Activated CD8-positive, alpha-beta T cell treated with anti-CD3 and anti-CD28 coated beads, Interleukin-2, amount 10 ng/mL, durations not matched to agents 7 days and 5 days (primary cell): Measurements from ENCODE around the gene LYRM9. TPM values are rescaled to one million over a fixed set of nuclear protein-coding genes. Genes with fewer than 3 reads are reported as not detected.

Experiments
- ATAC-seq: fragments of 150-1000 bp; cut with Tn5 transposase; one replicate; pipeline ENCODE4 v1.10.0; 2021; ENCODE audit warnings: moderate library complexity
- CTCF ChIA-PET: fragments of 350-600 bp; sonication (Branson Sonifier 250); formaldehyde crosslinking; loops from one replicate; lab custom pipeline; 2021; ENCODE audit warnings: antibody characterized with exemption; lab: Charles Lee
- POLR2A ChIA-PET: fragments of 350-600 bp; sonication (Branson Sonifier 250); formaldehyde crosslinking; loops from one replicate; lab custom pipeline; 2021; ENCODE audit warnings: antibody characterized with exemption; lab: Charles Lee
- DNase-seq: peaks from one replicate; pipeline ENCODE4 v3.0.0-alpha.2; 2020
- H3K27ac Mint-ChIP-seq: one replicate; pipeline ENCODE4 v1.8.0; 2021; ENCODE audit warnings: mild to moderate bottlenecking, mixed read lengths
- H3K27me3 Mint-ChIP-seq: one replicate; pipeline ENCODE4 v1.8.0; 2021; ENCODE audit warnings: low read depth, mixed read lengths
- H3K36me3 Mint-ChIP-seq: one replicate; pipeline ENCODE4 v1.8.0; 2021; ENCODE audit warnings: low read depth, mixed read lengths
- H3K4me1 Mint-ChIP-seq: one replicate; pipeline ENCODE4 v1.8.0; 2021; ENCODE audit warnings: low read depth, mixed read lengths
- H3K4me3 Mint-ChIP-seq: one replicate; pipeline ENCODE4 v1.8.0; 2021; ENCODE audit warnings: mild to moderate bottlenecking, mixed read lengths
- H3K9me3 Mint-ChIP-seq: one replicate; pipeline ENCODE4 v1.8.0; 2022; ENCODE audit warnings: mixed read lengths; ENCODE audit not compliant: insufficient read depth
- total RNA-seq, 2 experiments: library from RNA; stranded (reverse); gene quantifications; one replicate each; pipeline ENCODE4 v1.2.3, GENCODE V29; 2021

LYRM9 gene
- total RNA-seq, 2 experiments from 2014 or later = 1.6 to 3.6 TPM

GRCh38 chr17:27870345-27870744 lies 22.8 kb downstream of the LYRM9 start:
- Mint-ChIP-seq H3K36me3 (peaks cover 2% of the 10 kb centered on the region), H3K27me3 (no peaks in the 10 kb centered on the region), H3K4me1 (peaks cover 3% of the 10 kb centered on the region), H3K4me3 (no peak overlapping the region), H3K9me3 (peaks cover 7% of the 10 kb centered on the region), H3K27ac (no peak overlapping the region)
- ChIA-PET POLR2A (interaction anchor here (1.7 kb wide), 1 partner anchor 65 kb away, joined by 4 read pairs; no protein-coding TSS in a partner anchor), CTCF (interaction anchor here (1.2 to 2.2 kb wide), 2 partner anchors 22 to 65 kb away, joined by 4 to 7 read pairs; no protein-coding TSS in a partner anchor)
- DNase-seq = no peak
- no peak for ATAC-seq

- Mint-ChIP-seq H3K27me3 (no peaks in the 10 kb centered on the region), H3K27ac (no peak overlapping the region), H3K9me3 (peaks cover 3% of the 10 kb centered on the region), H3K36me3 (peaks cover 2% of the 10 kb centered on the region), H3K4me3 (no peak overlapping the region), H3K4me1 (peaks cover 2% of the 10 kb centered on the region)
- CTCF ChIA-PET = interaction anchor here (1.5 kb wide), 1 partner anchor 11 kb away, joined by 7 read pairs; no protein-coding TSS in a partner anchor
- POLR2A ChIA-PET = no interaction called here
- ATAC-seq (no peak), DNase-seq (no peak)
These were observed 24.6 kb downstream of the LYRM9 start for GRCh38 chr17:27868565-27868964.

- CTCF ChIA-PET = interaction anchor here (1.5 kb wide), 1 partner anchor 17 kb away, joined by 3 read pairs; no protein-coding TSS in a partner anchor
- POLR2A ChIA-PET = no interaction called here
These were observed 30.3 kb downstream of the LYRM9 start for GRCh38 chr17:27862840-27863239.

GRCh38 chr17:27862004-27862403 lies 31.2 kb downstream of the LYRM9 start:
- Mint-ChIP-seq H3K36me3 (no peaks in the 10 kb centered on the region), H3K4me1 (peaks cover 4% of the 10 kb centered on the region), H3K4me3 (no peak overlapping the region), H3K27ac (no peak overlapping the region), H3K9me3 (no peaks in the 10 kb centered on the region), H3K27me3 (peaks cover 8% of the 10 kb centered on the region)
- ChIA-PET POLR2A (no interaction called here), CTCF (interaction anchor here (1.5 kb wide), 1 partner anchor 18 kb away, joined by 3 read pairs; no protein-coding TSS in a partner anchor)
- no peak for ATAC-seq
- no peak for DNase-seq

More at GRCh38 chr17:27862840-27863239, 30.3 kb downstream of the LYRM9 start:
- H3K27me3 Mint-ChIP-seq = peaks cover 8% of the 10 kb centered on the region
- no peaks in the 10 kb centered on the region for H3K9me3 Mint-ChIP-seq
- H3K4me3 Mint-ChIP-seq = no peak overlapping the region
- H3K36me3 Mint-ChIP-seq = no peaks in the 10 kb centered on the region
- no peak for DNase-seq
- no peak for ATAC-seq
- no peaks in the 10 kb centered on the region for H3K4me1 Mint-ChIP-seq
- H3K27ac Mint-ChIP-seq = no peak overlapping the region

- CTCF ChIA-PET = interaction anchor here (1.8 kb wide), 1 partner anchor 56 kb away, joined by 8 read pairs; no protein-coding TSS in a partner anchor
- Mint-ChIP-seq H3K9me3 (no peaks in the 10 kb centered on the region), H3K4me1 (peaks cover 11% of the 10 kb centered on the region), H3K27me3 (peaks cover 8% of the 10 kb centered on the region), H3K27ac (no peak overlapping the region), H3K36me3 (no peaks in the 10 kb centered on the region), H3K4me3 (no peak overlapping the region)
- POLR2A ChIA-PET = no interaction called here
- ATAC-seq (no peak), DNase-seq (no peak)
These were observed 32.0 kb downstream of the LYRM9 start for GRCh38 chr17:27860971-27861664.

- Mint-ChIP-seq H3K27me3 (peaks cover 10% of the 10 kb centered on the region), H3K4me1 (peaks cover 11% of the 10 kb centered on the region), H3K27ac (no peak overlapping the region), H3K9me3 (no peaks in the 10 kb centered on the region), H3K36me3 (no peaks in the 10 kb centered on the region), H3K4me3 (no peak overlapping the region)
- DNase-seq (no peak), ATAC-seq (no peak)
- POLR2A ChIA-PET = no interaction called here
- CTCF ChIA-PET = interaction anchor here (0.8 to 1.5 kb wide), 4 partner anchors 11 to 53 kb away, joined by 3 to 6 read pairs (median 4); no protein-coding TSS in a partner anchor
These were observed 34.4 kb downstream of the LYRM9 start for GRCh38 chr17:27858621-27859305.

GRCh38 chr17:27856676-27857432 lies 36.3 kb downstream of the LYRM9 start:
- CTCF ChIA-PET = interaction anchor here (1.5 to 2.1 kb wide), 2 partner anchors 23 to 51 kb away, joined by 8 to 12 read pairs; no protein-coding TSS in a partner anchor
- no peak for ATAC-seq
- no peak overlapping the region for H3K27ac Mint-ChIP-seq
- H3K27me3 Mint-ChIP-seq = peaks cover 16% of the 10 kb centered on the region
- no peak overlapping the region for H3K4me3 Mint-ChIP-seq
- H3K9me3 Mint-ChIP-seq = no peaks in the 10 kb centered on the region
- POLR2A ChIA-PET = interaction anchor here (1.2 to 1.9 kb wide), 2 partner anchors 49 to 52 kb away, joined by 3 to 5 read pairs; no protein-coding TSS in a partner anchor
- DNase-seq = no peak
- peaks cover 11% of the 10 kb centered on the region for H3K4me1 Mint-ChIP-seq
- H3K36me3 Mint-ChIP-seq = no peaks in the 10 kb centered on the region

- no peaks in the 10 kb centered on the region for H3K9me3 Mint-ChIP-seq
- H3K4me3 Mint-ChIP-seq = no peak overlapping the region
- DNase-seq (no peak), ATAC-seq (no peak)
- peaks cover 11% of the 10 kb centered on the region for H3K4me1 Mint-ChIP-seq
- peaks cover 14% of the 10 kb centered on the region for H3K27me3 Mint-ChIP-seq
- H3K36me3 Mint-ChIP-seq = no peaks in the 10 kb centered on the region
- POLR2A ChIA-PET = no interaction called here
- CTCF ChIA-PET = interaction anchor here (1.0 to 5.8 kb wide), 3 partner anchors 19 to 50 kb away, joined by 5 to 22 read pairs (median 5); partner anchors contain the start of gene LYRM9
- no peak overlapping the region for H3K27ac Mint-ChIP-seq
These were observed 37.7 kb downstream of the LYRM9 start for GRCh38 chr17:27855454-27855853.

- H3K4me1 Mint-ChIP-seq = peaks cover 11% of the 10 kb centered on the region
- ATAC-seq (no peak), DNase-seq (no peak)
- POLR2A ChIA-PET = no interaction called here
- no peaks in the 10 kb centered on the region for H3K36me3 Mint-ChIP-seq
- no peaks in the 10 kb centered on the region for H3K9me3 Mint-ChIP-seq
- H3K27ac Mint-ChIP-seq = no peak overlapping the region
- H3K27me3 Mint-ChIP-seq = peaks cover 11% of the 10 kb centered on the region
- no peak overlapping the region for H3K4me3 Mint-ChIP-seq
- CTCF ChIA-PET = interaction anchor here (5.8 kb wide), 1 partner anchor 48 kb away, joined by 22 read pairs; no protein-coding TSS in a partner anchor
These were observed 39.0 kb downstream of the LYRM9 start for GRCh38 chr17:27854163-27854562.

GRCh38 chr17:27853091-27853490 lies 40.1 kb downstream of the LYRM9 start:
- H3K27ac Mint-ChIP-seq = no peak overlapping the region
- DNase-seq (no peak), ATAC-seq (no peak)
- no peaks in the 10 kb centered on the region for H3K36me3 Mint-ChIP-seq
- ChIA-PET POLR2A (no interaction called here), CTCF (interaction anchor here (5.8 kb wide), 1 partner anchor 47 kb away, joined by 22 read pairs; no protein-coding TSS in a partner anchor)
- no peak overlapping the region for H3K4me3 Mint-ChIP-seq
- no peaks in the 10 kb centered on the region for H3K9me3 Mint-ChIP-seq
- peaks cover 13% of the 10 kb centered on the region for H3K27me3 Mint-ChIP-seq
- peaks cover 16% of the 10 kb centered on the region for H3K4me1 Mint-ChIP-seq

- ChIA-PET CTCF (no interaction called here), POLR2A (no interaction called here)
- peaks cover 34% of the 10 kb centered on the region for H3K4me1 Mint-ChIP-seq
- ATAC-seq = no peak
- H3K27me3 Mint-ChIP-seq = peaks cover 13% of the 10 kb centered on the region
- peaks cover 8% of the 10 kb centered on the region for H3K36me3 Mint-ChIP-seq
- no peaks in the 10 kb centered on the region for H3K9me3 Mint-ChIP-seq
- DNase-seq = no peak
- no peak overlapping the region for H3K4me3 Mint-ChIP-seq
- no peak overlapping the region for H3K27ac Mint-ChIP-seq
These were observed 43.5 kb downstream of the LYRM9 start for GRCh38 chr17:27849474-27850185.
